ENCODE results near the gene CLEC4A.
"Not testable (repeated sequence)": the region's sequence is repeated elsewhere in the genome, so short reads cannot be mapped to it uniquely, and the experiment has no call there.

CLEC4A gene

DNA sequence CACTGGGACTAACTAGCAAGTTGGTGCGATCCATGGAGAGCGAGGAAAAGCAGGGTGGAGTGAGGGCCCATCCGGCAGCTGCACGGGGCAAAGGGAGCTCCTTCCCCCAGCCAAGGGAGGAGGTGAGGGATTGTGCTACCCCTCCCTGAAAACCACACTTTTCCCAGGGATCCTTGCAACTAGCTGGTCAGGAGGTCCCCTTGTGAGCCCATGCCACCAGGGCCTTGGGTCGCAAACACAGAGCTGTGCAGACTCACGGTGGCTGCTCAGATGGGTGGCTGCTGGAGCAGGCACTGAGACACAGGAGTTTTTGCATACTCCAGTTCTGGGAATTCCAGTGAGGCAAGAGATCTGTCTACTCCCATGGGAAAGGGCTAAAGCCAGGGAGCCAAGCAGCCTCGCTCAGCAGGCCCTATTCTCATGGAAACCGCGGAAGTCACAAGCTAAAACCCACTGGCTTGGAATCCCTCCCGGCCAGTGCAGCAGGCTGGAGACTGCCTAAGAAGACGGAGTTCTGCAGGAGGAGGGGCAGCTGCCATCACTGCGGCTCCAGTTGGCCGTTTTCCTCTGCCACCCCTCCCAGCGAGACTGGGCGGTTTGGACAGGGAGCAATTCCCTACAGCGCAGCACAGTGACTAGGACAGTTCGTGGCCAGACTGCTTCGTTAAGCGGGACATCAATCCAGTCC is 22.5 kb downstream of the CLEC4A start:
- Mint-ChIP-seq H3K27ac (ENCODE audit: low read depth) (no peak overlapping the region), H3K27me3 (peaks cover 42% of the 10 kb centered on the region), H3K4me1 (no peaks in the 10 kb centered on the region), H3K36me3 (ENCODE audit: insufficient read depth) (peaks cover 5% of the 10 kb centered on the region), H3K9me3 (peaks cover 10% of the 10 kb centered on the region), H3K4me3 (no peak overlapping the region)
- ATAC-seq (replicated peaks; ENCODE audit: extremely low read depth, poor library complexity, severe bottlenecking) = no peak
- DNase-seq (ENCODE audit: low spot score in 2 of 2) = no peak

DNA sequence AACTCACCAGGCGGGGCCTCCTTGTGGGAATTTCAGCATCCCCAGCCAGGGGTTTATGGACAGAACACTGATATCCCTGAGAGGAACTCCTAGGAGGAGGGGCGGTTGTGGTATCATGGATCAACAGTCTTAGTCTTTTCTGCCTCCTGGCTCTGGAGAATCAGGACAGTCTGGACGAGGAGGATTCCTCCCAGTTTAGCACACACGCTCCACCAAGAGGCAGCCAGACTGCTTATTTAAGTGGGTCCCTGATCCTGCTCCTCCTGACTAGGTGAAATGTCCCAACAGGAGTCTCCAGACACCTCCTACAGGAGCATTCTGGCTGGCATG is 23.0 kb downstream of the CLEC4A start:
- Mint-ChIP-seq H3K27ac (ENCODE audit: low read depth) (no peak overlapping the region), H3K27me3 (peaks cover 47% of the 10 kb centered on the region), H3K4me1 (no peaks in the 10 kb centered on the region), H3K9me3 (peaks cover 9% of the 10 kb centered on the region), H3K4me3 (no peak overlapping the region), H3K36me3 (ENCODE audit: insufficient read depth) (peaks cover 4% of the 10 kb centered on the region)
- DNase-seq (ENCODE audit: low spot score in 2 of 2) (no peak), ATAC-seq (replicated peaks; ENCODE audit: extremely low read depth, poor library complexity, severe bottlenecking) (no peak)

DNA sequence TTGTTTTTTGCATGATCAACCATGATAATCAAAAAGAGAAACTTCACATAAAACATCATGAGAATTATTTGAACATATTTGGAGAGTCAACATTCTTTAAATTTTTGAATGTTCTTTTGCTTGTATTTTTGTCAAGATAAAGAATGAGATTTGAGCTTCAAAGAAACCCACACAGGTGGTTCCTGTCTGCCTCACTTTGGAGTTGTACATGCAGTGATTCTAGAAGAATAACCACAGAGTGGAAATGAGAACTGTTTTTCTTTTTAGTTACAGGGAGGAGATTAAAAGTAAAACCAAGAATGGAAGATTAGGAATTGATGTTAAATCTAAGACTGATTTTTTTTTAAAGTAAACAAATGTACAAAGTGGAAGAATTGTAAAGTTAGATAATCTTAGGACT is 31.1 kb downstream of the CLEC4A start:
- no peak for DNase-seq (ENCODE audit: low spot score in 2 of 2)
- Mint-ChIP-seq H3K4me3 (no peak overlapping the region), H3K27me3 (peaks cover 88% of the 10 kb centered on the region), H3K36me3 (ENCODE audit: insufficient read depth) (peaks cover 1% of the 10 kb centered on the region), H3K9me3 (no peaks in the 10 kb centered on the region), H3K4me1 (no peaks in the 10 kb centered on the region), H3K27ac (ENCODE audit: low read depth) (no peak overlapping the region)
- no peak for ATAC-seq (replicated peaks; ENCODE audit: extremely low read depth, poor library complexity, severe bottlenecking)

DNA sequence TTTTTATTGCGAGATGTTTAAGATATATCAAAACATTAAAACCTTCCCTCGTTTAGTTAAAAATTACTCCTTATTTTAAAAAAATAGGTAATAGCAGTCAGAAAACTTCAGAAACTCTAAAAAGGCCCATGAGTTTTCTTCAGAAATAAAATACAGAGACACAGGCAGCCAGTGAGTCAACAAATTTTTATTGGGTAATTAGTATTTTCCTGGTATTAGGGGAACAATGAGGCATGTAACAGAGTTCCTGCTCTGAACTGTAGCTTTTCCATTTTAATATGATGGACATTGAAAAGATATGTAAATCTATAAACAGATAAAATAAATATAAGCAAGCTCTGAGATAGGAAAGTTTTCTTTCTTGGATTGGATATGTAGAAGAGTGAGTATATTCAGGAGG is 33.0 kb downstream of the CLEC4A start:
- peaks cover 1% of the 10 kb centered on the region for H3K36me3 Mint-ChIP-seq (ENCODE audit: insufficient read depth)
- H3K9me3 Mint-ChIP-seq = no peaks in the 10 kb centered on the region
- H3K4me3 Mint-ChIP-seq = no peak overlapping the region
- ATAC-seq (replicated peaks; ENCODE audit: extremely low read depth, poor library complexity, severe bottlenecking) (no peak), DNase-seq (ENCODE audit: low spot score in 2 of 2) (no peak)
- H3K4me1 Mint-ChIP-seq = no peaks in the 10 kb centered on the region
- peaks cover 88% of the 10 kb centered on the region for H3K27me3 Mint-ChIP-seq
- H3K27ac Mint-ChIP-seq (ENCODE audit: low read depth) = no peak overlapping the region

DNA sequence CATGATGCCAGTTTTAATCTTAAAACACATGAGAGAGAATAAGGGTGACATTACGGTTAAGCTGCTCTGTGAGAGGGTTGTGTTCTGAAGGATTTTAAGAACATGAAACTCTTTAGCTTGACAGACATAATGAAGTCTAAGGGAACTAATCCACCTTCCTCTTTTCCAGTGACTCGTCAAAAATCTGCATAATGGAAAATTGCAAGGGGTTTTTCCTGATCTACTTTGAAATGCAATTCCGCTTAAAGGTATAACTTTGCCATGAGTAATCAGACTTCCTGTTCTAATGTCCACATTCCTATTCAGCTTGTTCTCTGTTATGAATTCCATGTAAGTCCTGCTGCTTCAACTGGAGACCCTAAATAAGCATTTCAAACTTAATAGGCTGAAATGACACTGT is 33.4 kb downstream of the CLEC4A start, which contains the start of gene ZNF705A:
ZNF705A (plus strand) TSS at position 171 of the 400 bp plus-strand sequence. CDS start 15,611 bp downstream, outside the sequence.
- no peak for ATAC-seq (replicated peaks; ENCODE audit: extremely low read depth, poor library complexity, severe bottlenecking)
- no peaks in the 10 kb centered on the region for H3K4me1 Mint-ChIP-seq
- peaks cover 1% of the 10 kb centered on the region for H3K36me3 Mint-ChIP-seq (ENCODE audit: insufficient read depth)
- no peak for DNase-seq (ENCODE audit: low spot score in 2 of 2)
- H3K9me3 Mint-ChIP-seq = no peaks in the 10 kb centered on the region
- H3K27ac Mint-ChIP-seq (ENCODE audit: low read depth) = no peak within 1 kb of the TSS
- peaks cover 87% of the 10 kb centered on the region for H3K27me3 Mint-ChIP-seq
- H3K4me3 Mint-ChIP-seq = no peak within 1 kb of the TSS

DNA sequence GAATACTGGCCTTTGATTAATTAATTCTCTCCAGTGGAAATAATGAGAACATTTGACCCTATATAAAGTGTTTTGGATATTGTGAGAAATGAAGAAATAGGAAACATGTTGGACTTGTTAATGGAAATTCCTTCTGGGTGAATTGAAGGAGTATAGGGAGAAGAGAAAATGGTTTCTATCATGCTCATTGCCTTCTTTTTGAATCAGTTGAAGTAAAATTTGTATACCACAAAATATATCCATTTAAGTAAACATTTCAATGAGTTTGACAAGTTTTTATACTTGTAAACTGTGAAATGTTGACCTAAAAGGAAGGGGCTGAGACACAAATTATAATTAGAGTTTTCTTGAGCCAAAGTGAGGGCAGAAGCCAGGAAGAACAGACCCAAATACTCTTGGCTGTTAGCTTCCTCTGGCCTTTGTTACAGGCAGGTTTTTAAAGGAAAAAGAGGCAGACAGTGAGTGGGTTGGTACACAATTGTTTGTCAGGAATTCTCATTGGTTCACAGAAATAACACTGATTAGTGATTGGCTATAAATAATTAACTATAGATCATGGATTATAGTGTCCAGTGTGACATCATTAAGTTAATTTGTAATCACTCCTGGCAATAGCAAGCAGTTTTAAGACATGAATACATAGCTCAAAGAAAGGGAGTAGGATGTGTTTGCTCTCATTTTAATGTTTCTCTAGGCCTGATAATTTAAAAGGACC is 34.2 kb downstream of the CLEC4A start:
- Mint-ChIP-seq H3K27ac (ENCODE audit: low read depth) (no peak overlapping the region), H3K36me3 (ENCODE audit: insufficient read depth) (no peaks in the 10 kb centered on the region), H3K27me3 (peaks cover 79% of the 10 kb centered on the region), H3K4me1 (no peaks in the 10 kb centered on the region), H3K9me3 (no peaks in the 10 kb centered on the region), H3K4me3 (no peak overlapping the region)
- no peak for ATAC-seq (replicated peaks; ENCODE audit: extremely low read depth, poor library complexity, severe bottlenecking)
- no peak for DNase-seq (ENCODE audit: low spot score in 2 of 2)

DNA sequence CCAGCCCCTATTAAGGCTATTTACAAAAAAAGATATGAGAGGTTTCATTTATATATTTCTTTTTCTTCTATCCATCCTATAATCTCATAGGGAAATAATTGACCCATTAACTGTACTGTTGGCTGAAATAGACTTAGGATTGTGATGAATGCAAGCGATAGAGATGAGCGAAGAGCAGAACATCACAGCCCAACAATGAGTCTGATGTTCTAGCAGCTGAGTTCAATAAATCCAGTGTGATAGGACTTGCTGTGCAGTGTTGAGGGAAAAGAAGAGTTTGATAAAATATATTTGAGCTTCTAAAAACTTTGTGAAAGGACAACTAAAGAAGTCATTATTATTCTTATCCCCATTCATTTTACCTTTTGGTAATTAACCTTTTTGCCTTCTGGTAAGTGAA is 49.5 kb downstream of the CLEC4A start:
- H3K27ac Mint-ChIP-seq (ENCODE audit: low read depth); ATAC-seq (replicated peaks; ENCODE audit: extremely low read depth, poor library complexity, severe bottlenecking); H3K36me3 Mint-ChIP-seq (ENCODE audit: insufficient read depth); H3K4me1 Mint-ChIP-seq; H3K4me3 Mint-ChIP-seq; H3K9me3 Mint-ChIP-seq; DNase-seq (ENCODE audit: low spot score in 2 of 2): not testable (repeated sequence)
- peaks cover 29% of the 10 kb centered on the region for H3K27me3 Mint-ChIP-seq

DNA sequence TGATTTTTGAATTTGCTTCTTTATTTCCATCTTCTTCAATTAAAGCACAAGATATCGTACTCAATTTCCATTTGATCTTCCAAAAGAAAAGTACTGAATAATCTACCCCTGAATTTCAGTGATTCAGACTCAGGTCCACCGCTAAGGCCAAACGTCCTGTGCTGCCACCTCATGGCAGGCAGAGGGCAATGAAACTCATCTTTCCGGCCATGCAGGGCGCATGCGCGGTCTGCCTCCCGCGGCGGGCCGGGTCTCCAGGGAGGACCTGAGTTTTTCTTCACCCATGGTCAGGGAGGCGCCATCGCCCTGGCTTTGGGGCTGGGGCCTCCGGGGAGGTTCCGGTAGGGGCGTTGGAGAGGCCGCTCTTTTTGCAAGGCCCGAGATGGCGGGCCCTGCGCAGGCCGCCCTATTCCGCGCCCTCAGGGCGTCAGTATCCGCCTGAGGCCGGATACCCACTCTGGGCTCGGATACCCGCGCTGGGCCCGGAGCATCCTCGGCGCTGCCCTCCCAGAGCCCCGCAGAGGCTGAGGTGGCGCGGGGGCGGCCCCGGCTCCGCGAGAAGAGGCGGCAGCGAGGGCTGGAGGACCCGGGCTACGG is 56.7 kb downstream of the CLEC4A start:
- peaks cover 20% of the 10 kb centered on the region for H3K4me1 Mint-ChIP-seq
- H3K27me3 Mint-ChIP-seq; H3K36me3 Mint-ChIP-seq (ENCODE audit: insufficient read depth); H3K9me3 Mint-ChIP-seq: not testable (repeated sequence)
- DNase-seq (ENCODE audit: low spot score in 2 of 2) = peak; percentile 65 to 79
- peak overlapping the region; percentile 84 for H3K4me3 Mint-ChIP-seq
- ATAC-seq (replicated peaks; ENCODE audit: extremely low read depth, poor library complexity, severe bottlenecking) = peak; percentile 88
- peak overlapping the region; percentile 90 for H3K27ac Mint-ChIP-seq (ENCODE audit: low read depth)

DNA sequence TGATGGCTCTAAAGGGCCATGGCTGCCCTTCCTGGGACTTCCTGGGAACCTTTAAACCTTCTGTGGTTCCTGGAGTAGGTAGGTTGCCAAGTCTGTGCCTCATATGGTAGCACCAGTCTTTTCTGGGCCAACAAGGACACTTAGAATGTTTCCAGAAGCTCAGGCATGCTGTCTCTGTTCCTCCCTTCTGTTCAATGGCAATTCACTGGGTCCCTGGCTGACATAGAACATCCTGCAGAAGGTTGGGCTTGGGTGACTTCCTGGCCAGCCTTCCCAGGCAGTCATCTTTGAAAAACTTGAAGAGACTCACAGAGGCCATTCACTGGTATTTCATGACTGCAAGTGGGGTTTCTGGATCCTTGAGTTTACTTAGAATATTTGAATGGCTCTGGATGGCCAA is 57.9 kb downstream of the CLEC4A start:
- Mint-ChIP-seq H3K4me3 (peak overlapping the region; percentile 84), H3K4me1 (peaks cover 20% of the 10 kb centered on the region), H3K27ac (ENCODE audit: low read depth) (peak overlapping the region; percentile 82)
- not testable (repeated sequence) for H3K9me3 Mint-ChIP-seq; ATAC-seq (replicated peaks; ENCODE audit: extremely low read depth, poor library complexity, severe bottlenecking); H3K27me3 Mint-ChIP-seq; H3K36me3 Mint-ChIP-seq (ENCODE audit: insufficient read depth); DNase-seq (ENCODE audit: low spot score in 2 of 2)

DNA sequence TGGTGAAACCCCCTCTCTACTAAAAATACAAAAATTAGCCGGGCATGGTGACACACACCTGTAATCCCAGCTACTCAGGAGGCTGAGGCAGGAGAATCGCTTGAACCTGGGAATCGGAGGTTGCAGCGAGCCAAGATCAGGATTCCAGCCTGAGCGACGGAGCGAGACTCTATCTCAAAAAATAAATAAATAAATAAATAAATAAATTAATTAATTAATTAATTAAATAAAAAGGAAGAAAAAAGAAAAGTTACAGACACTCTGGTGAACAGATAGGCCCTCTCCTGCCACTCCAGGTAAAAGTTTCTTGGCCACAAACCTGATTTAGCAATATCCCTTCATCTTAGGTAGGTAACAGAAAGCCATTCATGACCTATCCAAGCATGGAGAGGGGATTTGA is 59.5 kb downstream of the CLEC4A start:
- H3K27ac Mint-ChIP-seq (ENCODE audit: low read depth); H3K27me3 Mint-ChIP-seq; ATAC-seq (replicated peaks; ENCODE audit: extremely low read depth, poor library complexity, severe bottlenecking); H3K9me3 Mint-ChIP-seq; H3K36me3 Mint-ChIP-seq (ENCODE audit: insufficient read depth); DNase-seq (ENCODE audit: low spot score in 2 of 2); H3K4me3 Mint-ChIP-seq: not testable (repeated sequence)
- H3K4me1 Mint-ChIP-seq = peaks cover 20% of the 10 kb centered on the region

DNA sequence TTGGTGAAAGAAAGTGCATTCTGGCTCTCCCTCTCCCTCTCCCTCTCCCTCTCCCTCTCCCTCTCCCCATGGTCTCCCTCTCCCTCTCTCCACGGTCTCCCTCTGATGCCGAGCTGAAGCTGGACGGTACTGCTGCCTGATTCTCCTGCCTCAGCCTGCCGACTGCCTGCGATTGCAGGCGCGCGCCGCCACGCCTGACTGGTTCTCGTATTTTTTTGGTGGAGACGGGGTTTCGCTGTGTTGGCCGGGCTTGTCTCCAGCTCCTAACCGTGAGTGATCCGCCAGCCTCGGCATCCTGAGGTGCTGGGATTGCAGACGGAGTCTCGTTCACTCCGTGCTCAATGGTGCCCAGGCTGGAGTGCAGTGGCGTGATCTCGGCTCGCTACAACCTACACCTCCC is 59.9 kb downstream of the CLEC4A start:
- peaks cover 20% of the 10 kb centered on the region for H3K4me1 Mint-ChIP-seq
- not testable (repeated sequence) for ATAC-seq (replicated peaks; ENCODE audit: extremely low read depth, poor library complexity, severe bottlenecking); H3K27me3 Mint-ChIP-seq; H3K27ac Mint-ChIP-seq (ENCODE audit: low read depth); H3K36me3 Mint-ChIP-seq (ENCODE audit: insufficient read depth); H3K9me3 Mint-ChIP-seq; H3K4me3 Mint-ChIP-seq; DNase-seq (ENCODE audit: low spot score in 2 of 2)

DNA sequence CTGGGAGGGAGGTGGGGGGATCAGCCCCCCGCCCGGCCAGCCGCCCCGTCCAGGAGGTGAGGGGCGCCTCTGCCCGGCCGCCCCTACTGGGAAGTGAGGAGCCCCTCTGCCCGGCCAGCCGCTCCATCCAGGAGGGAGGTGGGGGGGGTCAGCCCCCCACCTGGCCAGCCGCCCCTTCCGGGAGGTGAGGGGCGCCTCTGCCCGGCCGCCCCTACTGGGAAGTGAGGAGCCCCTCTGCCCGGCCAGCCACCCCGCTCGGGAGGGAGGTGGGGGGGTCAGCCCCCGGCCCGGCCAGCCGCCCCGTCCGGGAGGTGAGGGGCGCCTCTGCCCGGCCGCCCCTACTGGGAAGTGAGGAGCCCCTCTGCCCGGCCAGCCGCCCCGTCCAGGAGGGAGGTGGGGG is 60.8 kb downstream of the CLEC4A start:
- not testable (repeated sequence) for H3K4me3 Mint-ChIP-seq; H3K27me3 Mint-ChIP-seq; H3K27ac Mint-ChIP-seq (ENCODE audit: low read depth); DNase-seq (ENCODE audit: low spot score in 2 of 2); H3K36me3 Mint-ChIP-seq (ENCODE audit: insufficient read depth); ATAC-seq (replicated peaks; ENCODE audit: extremely low read depth, poor library complexity, severe bottlenecking); H3K9me3 Mint-ChIP-seq
- peaks cover 20% of the 10 kb centered on the region for H3K4me1 Mint-ChIP-seq

DNA sequence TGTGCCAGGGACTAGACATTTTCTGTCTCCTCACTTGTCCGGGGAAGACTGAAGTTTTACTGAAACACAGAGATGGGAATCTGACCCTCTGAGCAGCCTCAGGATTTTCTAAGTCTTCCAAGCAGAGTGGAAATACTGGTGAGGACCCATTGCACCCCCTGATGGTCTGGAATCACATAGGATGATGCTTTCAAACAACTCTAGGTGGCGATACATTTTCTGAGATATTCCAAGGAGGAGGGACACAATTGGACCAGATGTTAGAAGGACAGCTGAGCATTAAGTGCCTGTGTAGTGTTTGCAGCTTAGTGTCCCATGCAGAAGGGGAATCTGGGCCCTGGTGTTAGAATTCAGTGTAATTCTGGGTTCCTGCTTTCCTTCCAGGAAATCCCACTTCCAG is 64.7 kb downstream of the CLEC4A start:
- H3K9me3 Mint-ChIP-seq; H3K4me1 Mint-ChIP-seq; H3K36me3 Mint-ChIP-seq (ENCODE audit: insufficient read depth): not testable (repeated sequence)

More for the DNA sequence above, 64.7 kb downstream of the CLEC4A start:
- not testable (repeated sequence) for H3K27ac Mint-ChIP-seq (ENCODE audit: low read depth); H3K27me3 Mint-ChIP-seq; DNase-seq (ENCODE audit: low spot score in 2 of 2); H3K4me3 Mint-ChIP-seq; ATAC-seq (replicated peaks; ENCODE audit: extremely low read depth, poor library complexity, severe bottlenecking)
